Activated naive CD4-positive, alpha-beta T cell treated with anti-CD3 and anti-CD28 coated beads, Interleukin-2, amount 10 ng/mL, durations not matched to agents 5 hours and 36 hours (primary cell): Measurements from ENCODE around the gene GPR179. TPM values are rescaled to one million over a fixed set of nuclear protein-coding genes. Genes with fewer than 3 reads are reported as not detected.

Source experiments
- total RNA-seq, 2 experiments: library from RNA; stranded (reverse); gene quantifications; one replicate each; pipeline ENCODE4 v1.2.3, GENCODE V29; 2021

GPR179 gene, protein sequence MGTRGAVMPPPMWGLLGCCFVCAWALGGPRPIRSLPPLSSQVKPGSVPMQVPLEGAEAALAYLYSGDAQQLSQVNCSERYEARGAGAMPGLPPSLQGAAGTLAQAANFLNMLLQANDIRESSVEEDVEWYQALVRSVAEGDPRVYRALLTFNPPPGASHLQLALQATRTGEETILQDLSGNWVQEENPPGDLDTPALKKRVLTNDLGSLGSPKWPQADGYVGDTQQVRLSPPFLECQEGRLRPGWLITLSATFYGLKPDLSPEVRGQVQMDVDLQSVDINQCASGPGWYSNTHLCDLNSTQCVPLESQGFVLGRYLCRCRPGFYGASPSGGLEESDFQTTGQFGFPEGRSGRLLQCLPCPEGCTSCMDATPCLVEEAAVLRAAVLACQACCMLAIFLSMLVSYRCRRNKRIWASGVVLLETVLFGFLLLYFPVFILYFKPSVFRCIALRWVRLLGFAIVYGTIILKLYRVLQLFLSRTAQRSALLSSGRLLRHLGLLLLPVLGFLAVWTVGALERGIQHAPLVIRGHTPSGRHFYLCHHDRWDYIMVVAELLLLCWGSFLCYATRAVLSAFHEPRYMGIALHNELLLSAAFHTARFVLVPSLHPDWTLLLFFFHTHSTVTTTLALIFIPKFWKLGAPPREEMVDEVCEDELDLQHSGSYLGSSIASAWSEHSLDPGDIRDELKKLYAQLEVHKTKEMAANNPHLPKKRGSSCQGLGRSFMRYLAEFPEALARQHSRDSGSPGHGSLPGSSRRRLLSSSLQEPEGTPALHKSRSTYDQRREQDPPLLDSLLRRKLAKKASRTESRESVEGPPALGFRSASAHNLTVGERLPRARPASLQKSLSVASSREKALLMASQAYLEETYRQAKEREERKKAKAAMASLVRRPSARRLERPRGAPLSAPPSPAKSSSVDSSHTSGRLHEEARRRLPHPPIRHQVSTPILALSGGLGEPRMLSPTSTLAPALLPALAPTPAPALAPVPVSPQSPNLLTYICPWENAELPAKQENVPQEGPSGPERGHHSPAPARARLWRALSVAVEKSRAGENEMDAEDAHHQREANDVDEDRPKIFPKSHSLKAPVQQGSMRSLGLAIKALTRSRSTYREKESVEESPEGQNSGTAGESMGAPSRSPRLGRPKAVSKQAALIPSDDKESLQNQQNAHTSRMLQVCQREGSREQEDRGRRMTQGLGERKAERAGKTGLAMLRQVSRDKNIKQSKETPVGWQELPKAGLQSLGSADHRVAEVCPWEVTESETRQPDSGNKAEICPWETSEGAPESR (N-terminal part only)
- not detected for total RNA-seq

GRCh38 chr17:38343608-38344419 is at the start of gene GPR179:
Gene GPR179 (minus strand): TSS chr17:38343956. CDS start chr17:38343789, 167 bp downstream.

DNA sequence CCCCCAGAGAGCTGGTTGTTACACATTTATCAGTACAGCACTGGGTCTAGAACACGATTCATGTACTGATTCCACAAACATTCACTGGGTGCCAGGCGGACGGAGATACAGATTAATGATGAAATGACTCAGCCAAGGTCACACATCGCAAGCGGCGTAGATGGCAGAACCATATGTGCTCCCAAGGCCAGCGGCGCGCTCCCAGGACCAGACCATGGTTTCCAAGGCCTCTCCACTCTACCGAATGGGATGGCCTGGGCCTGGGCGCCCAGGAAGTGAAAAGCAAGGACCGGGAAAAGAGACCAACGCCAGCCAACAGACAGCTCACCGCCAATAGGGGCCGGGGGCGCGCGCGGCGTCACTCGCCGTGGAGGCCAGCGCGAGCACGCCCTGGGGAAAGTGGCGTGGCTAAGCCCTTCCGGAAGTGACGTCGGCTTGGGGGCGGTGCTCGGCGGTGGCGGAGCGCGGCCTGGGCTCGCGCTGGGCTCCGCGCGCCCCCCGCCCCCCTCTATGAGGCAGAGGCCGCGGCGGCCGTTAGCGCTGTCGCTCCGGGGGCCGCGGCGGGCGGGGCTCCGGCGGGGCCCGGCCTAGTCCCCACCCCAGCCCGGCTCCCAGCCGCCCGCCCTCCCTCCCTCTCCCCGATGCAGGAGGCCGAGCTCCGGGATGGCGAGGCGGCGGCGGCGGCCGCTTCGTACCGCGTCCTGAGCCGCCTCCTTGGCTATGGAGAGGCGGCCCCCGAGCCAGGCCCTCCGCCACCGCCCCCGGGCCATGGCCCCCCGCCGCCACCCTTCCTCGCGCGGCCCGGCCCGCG is 7.9 kb upstream of the GPR179 start, which contains the start of gene SOCS7:
Gene SOCS7 (plus strand): TSS at position 433 of the 811 bp plus-strand sequence. CDS start 209 bp downstream, at position 642.

GRCh38 chr17:38296834-38297517 is 46.8 kb downstream of the GPR179 start, which contains the start of gene MRPL45:
Gene MRPL45 (plus strand): TSS chr17:38297168. CDS start chr17:38297184, 16 bp downstream.

Other genes with a start within 250 kb of the GPR179 start
- gene TBC1D3E, start 216.0 kb downstream of the GPR179 start, total RNA-seq, result not detected
- not detected for gene TBC1D3, start 151.4 kb downstream of the GPR179 start, total RNA-seq
- 10 to 100 TPM; 33.0 to 34.9 TPM for gene MRPL45, start 46.8 kb downstream of the GPR179 start, total RNA-seq
- 10 to 100 TPM; 13.9 to 16.7 TPM for gene SOCS7, start 7.9 kb upstream of the GPR179 start, total RNA-seq
- under 1 TPM; 0.13 to 0.63 TPM for gene ARHGAP23, start 84.5 kb upstream of the GPR179 start, total RNA-seq